SK-N-SH (cell line): ENCODE measurements around the gene AUTS2. TPM values are rescaled to one million over a fixed set of nuclear protein-coding genes. Genes with fewer than 3 reads are reported as not detected.

ENCODE experiments used
- CTCF ChIA-PET: fragments of 300-600, 350-600 bp; formaldehyde crosslinking; extraction: SDS; loops from one replicate; lab custom pipeline; 2021; lab: Yijun Ruan, JAX
- POLR2A ChIA-PET: fragments of 350-600 bp; sonication (Branson Sonifier 250); formaldehyde crosslinking; extraction: SDS; loops from one replicate; lab custom pipeline; 2020; ENCODE audit warnings: antibody characterized with exemption, inconsistent platforms; lab: Yijun Ruan, JAX
- DNase-seq: peaks from one replicate; pipeline ENCODE4 v3.0.0; 2012
- H2AFZ ChIP-seq: fragments of 200-600 bp; sonication (generic); 2 replicates; pipeline ENCODE4 v1.8.1; 2016; ENCODE audit warnings: antibody characterized with exemption, mild to moderate bottlenecking, low read depth
- H3F3A ChIP-seq: fragments of 200-600 bp; sonication (generic); replicated peaks from 2 replicates; pipeline ENCODE3; 2016; ENCODE audit warnings: antibody characterized with exemption, mild to moderate bottlenecking; ENCODE audit not compliant: insufficient read depth
- H3K27ac ChIP-seq, 2 experiments: fragments of 200-500 bp in 1 of 2; fragments of 200-600 bp in 1 of 2; sonication (Bioruptor generic) in 1 of 2; sonication (generic), shearing (Covaris generic) in 1 of 2; 2 replicates each; pipeline versions ENCODE4 v1.5.1 to v1.6.1; 2014 to 2016; ENCODE audit warnings: low read depth in 2 of 2, inconsistent platforms in 1 of 2, low read length in 1 of 2, mild to moderate bottlenecking in 1 of 2, mixed read lengths in 1 of 2
- H3K27me3 ChIP-seq: fragments of 200-600 bp; sonication (generic), shearing (Covaris generic); 2 replicates; pipeline ENCODE4 v1.6.1; 2016; ENCODE audit warnings: mixed run types; ENCODE audit not compliant: insufficient read depth
- H3K36me3 ChIP-seq, 2 experiments: fragments of 200-500 bp in 1 of 2; fragments of 200-600 bp in 1 of 2; sonication (Bioruptor generic) in 1 of 2; sonication (generic) in 1 of 2; replicated peaks in 1 of 2; 2 replicates each; pipeline versions ENCODE3 to v1.5.1; 2014 to 2016; ENCODE audit warnings: low read length in 1 of 2, mild to moderate bottlenecking in 1 of 2; ENCODE audit not compliant: insufficient read depth in 2 of 2, control insufficient read depth in 1 of 2
- H3K4me1 ChIP-seq, 2 experiments: fragments of 200-500 bp in 1 of 2; fragments of 200-600 bp in 1 of 2; sonication (Bioruptor generic) in 1 of 2; sonication (generic), shearing (Covaris generic) in 1 of 2; 2 replicates each; pipeline versions ENCODE4 v1.5.1 to v1.6.1; 2014 to 2016; ENCODE audit warnings: low read depth in 1 of 2, low read length in 1 of 2, mixed run types in 1 of 2; ENCODE audit not compliant: insufficient read depth in 2 of 2, control insufficient read depth in 1 of 2
- H3K4me2 ChIP-seq: fragments of 200-600 bp; sonication (generic), shearing (Covaris generic); 2 replicates; pipeline ENCODE4 v1.6.1; 2017; ENCODE audit warnings: mixed run types
- H3K4me3 ChIP-seq, 2 experiments: fragments of 200-500 bp in 1 of 2; fragments of 200-600 bp in 1 of 2; sonication (Bioruptor generic) in 1 of 2; sonication (generic), shearing (Covaris generic) in 1 of 2; 2 replicates each; pipeline versions ENCODE4 v1.5.1 to v1.8.1; 2014 to 2016; ENCODE audit warnings: low read depth in 2 of 2, inconsistent platforms in 1 of 2, low read length in 1 of 2, mild to moderate bottlenecking in 1 of 2, mixed read lengths in 1 of 2, moderate library complexity in 1 of 2
- H3K79me2 ChIP-seq: fragments of 200-600 bp; sonication (generic); 2 replicates; pipeline ENCODE4 v1.8.1; 2017; ENCODE audit warnings: mild to moderate bottlenecking; ENCODE audit not compliant: insufficient read depth
- H3K9ac ChIP-seq: fragments of 200-600 bp; sonication (generic); 2 replicates; pipeline ENCODE4 v1.6.1; 2017; ENCODE audit warnings: mixed run types
- H3K9me2 ChIP-seq: fragments of 200-600 bp; sonication (generic); 2 replicates; pipeline ENCODE4 v1.6.1; 2017; ENCODE audit warnings: mixed run types
- H3K9me3 ChIP-seq: fragments of 200-600 bp; sonication (generic); 2 replicates; pipeline ENCODE4 v1.6.1; 2017; ENCODE audit warnings: mixed run types, mild to moderate bottlenecking, moderate library complexity
- H4K20me1 ChIP-seq: fragments of 200-600 bp; sonication (generic); 2 replicates; pipeline ENCODE4 v1.6.1; 2017; ENCODE audit warnings: mild to moderate bottlenecking, mixed run types; ENCODE audit not compliant: insufficient read depth
- ELF1 ChIP-seq: IDR thresholded peaks from 2 replicates; pipeline ENCODE4 v1.4.0; 2012
- EP300 ChIP-seq, 2 experiments: IDR thresholded peaks; 2 replicates each; pipeline versions ENCODE4 v1.4.0 to v1.6.1; 2012; ENCODE audit warnings: borderline replicate concordance in 1 of 2, low read depth in 1 of 2, low read length in 1 of 2
- EZH2phosphoT487 ChIP-seq: fragments of 200-600 bp; sonication (generic); IDR thresholded peaks from 2 replicates; pipeline ENCODE4 v1.6.1; 2017; ENCODE audit warnings: low read depth, mixed run types, mild to moderate bottlenecking, antibody characterized with exemption, moderate library complexity, borderline replicate concordance
- MXI1 ChIP-seq: IDR thresholded peaks from 2 replicates; pipeline ENCODE4 v1.6.1; 2012; ENCODE audit warnings: mild to moderate bottlenecking, low read depth, low read length, improper control_type of control experiment
- NFIC ChIP-seq: IDR thresholded peaks from 2 replicates; pipeline ENCODE4 v1.4.0; 2012; ENCODE audit warnings: borderline replicate concordance
- RCOR1 ChIP-seq: fragments of 150-350 bp; IDR thresholded peaks from 2 replicates; pipeline ENCODE4 v1.6.1; 2017; ENCODE audit warnings: antibody characterized with exemption, low read length
- RFX5 ChIP-seq: IDR thresholded peaks from 2 replicates; pipeline ENCODE4 v1.6.1; 2012; ENCODE audit warnings: mild to moderate bottlenecking, improper control_type of control experiment, low read length
- RXRA ChIP-seq: IDR thresholded peaks from 2 replicates; pipeline ENCODE4 v1.4.0; 2012; ENCODE audit warnings: low read depth, mild to moderate bottlenecking, borderline replicate concordance
- TCF12 ChIP-seq: IDR thresholded peaks from 2 replicates; pipeline ENCODE4 v1.4.0; 2012
- TEAD4 ChIP-seq: IDR thresholded peaks from 2 replicates; pipeline ENCODE4 v1.4.0; 2012; ENCODE audit warnings: mild to moderate bottlenecking, borderline replicate concordance; ENCODE audit not compliant: insufficient read depth
- YY1 ChIP-seq: IDR thresholded peaks from 2 replicates; pipeline ENCODE4 v1.4.0; 2012; ENCODE audit warnings: low read depth, mild to moderate bottlenecking
- WGBS: methylation state at CpG from one replicate; pipeline ENCODE4 v1.1.6; 2017; ENCODE audit warnings: low lambda C conversion rate; 5-methylcytosine and 5-hydroxymethylcytosine counted together
- polyA plus RNA-seq, 3 experiments: library from polyadenylated mRNA; depleted of rRNA; stranded (reverse); fragments of >200 nt; gene quantifications; 2 replicates each; pipeline ENCODE4 v1.2.3, GENCODE V29; 2012
- TF ChIP-seq, protein P1 (sequence below): fragments of 150-350 bp; IDR thresholded peaks from 2 replicates; pipeline ENCODE4 v1.6.1; 2017; ENCODE audit warnings: antibody characterized with exemption, low read length, low read depth, borderline replicate concordance

Gene AUTS2
- polyA plus RNA-seq, 1 of the 3 experiments (the other 2 are of a cell fraction) = 15.6 TPM

DNA sequence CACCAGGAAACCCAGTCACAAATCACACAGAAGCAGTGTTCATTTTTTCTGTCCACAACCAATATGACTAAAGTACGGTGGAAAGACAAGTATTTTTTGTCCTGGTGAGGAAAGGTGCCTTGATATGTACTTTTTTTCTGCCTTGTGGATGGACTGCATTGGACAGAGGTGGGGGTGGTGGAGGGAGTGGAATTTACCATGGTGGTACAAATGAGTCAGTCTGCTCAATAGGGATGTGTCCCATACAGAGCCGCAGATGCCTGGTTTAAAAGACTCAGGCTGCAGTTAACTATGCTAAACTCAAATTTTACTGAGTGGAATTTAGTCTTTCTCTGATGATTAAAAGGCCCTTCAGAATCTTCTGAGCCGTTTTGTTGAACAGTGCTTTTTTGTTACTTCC lies 859.2 kb downstream of the AUTS2 start:
- TF ChIP-seq MXI1 (no peak), TEAD4 (no peak), RFX5 (no peak), NFIC (no peak), RCOR1 (no peak), ELF1 (no peak), TCF12 (no peak), YY1 (no peak)
- TF ChIP-seq, protein P1, sequence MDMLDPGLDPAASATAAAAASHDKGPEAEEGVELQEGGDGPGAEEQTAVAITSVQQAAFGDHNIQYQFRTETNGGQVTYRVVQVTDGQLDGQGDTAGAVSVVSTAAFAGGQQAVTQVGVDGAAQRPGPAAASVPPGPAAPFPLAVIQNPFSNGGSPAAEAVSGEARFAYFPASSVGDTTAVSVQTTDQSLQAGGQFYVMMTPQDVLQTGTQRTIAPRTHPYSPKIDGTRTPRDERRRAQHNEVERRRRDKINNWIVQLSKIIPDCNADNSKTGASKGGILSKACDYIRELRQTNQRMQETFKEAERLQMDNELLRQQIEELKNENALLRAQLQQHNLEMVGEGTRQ = no peak
- TF ChIP-seq, all 33 proteins: peak for 0
- ChIA-PET POLR2A (no interaction called here), CTCF (interaction anchor here (1.0 to 1.1 kb wide), 2 partner anchors 15 to 49 kb away, joined by 3 read pairs; no protein-coding TSS in a partner anchor)
- Histone ChIP-seq H3K9me3 (no peaks in the 10 kb centered on the region), H3K79me2 (no peaks in the 10 kb centered on the region), H3K9ac (no peak overlapping the region), H3K4me2 (no peak overlapping the region), H3F3A (no peaks in the 10 kb centered on the region), H3K4me3 (no peak overlapping the region), H3K27ac (no peak overlapping the region), H4K20me1 (no peaks in the 10 kb centered on the region), H3K36me3 (no peaks in the 10 kb centered on the region), H2AFZ (no peak overlapping the region), H3K9me2 (no peaks in the 10 kb centered on the region), H3K27me3 (no peaks in the 10 kb centered on the region), H3K4me1 (peaks cover 0 to 30% of the 10 kb centered on the region in 2 experiments; a peak in 2 of 4 replicates)
- no peak for DNase-seq
- 82% methylated on average over 3 of the region's 3 CpGs for whole genome bisulfite sequencing

DNA sequence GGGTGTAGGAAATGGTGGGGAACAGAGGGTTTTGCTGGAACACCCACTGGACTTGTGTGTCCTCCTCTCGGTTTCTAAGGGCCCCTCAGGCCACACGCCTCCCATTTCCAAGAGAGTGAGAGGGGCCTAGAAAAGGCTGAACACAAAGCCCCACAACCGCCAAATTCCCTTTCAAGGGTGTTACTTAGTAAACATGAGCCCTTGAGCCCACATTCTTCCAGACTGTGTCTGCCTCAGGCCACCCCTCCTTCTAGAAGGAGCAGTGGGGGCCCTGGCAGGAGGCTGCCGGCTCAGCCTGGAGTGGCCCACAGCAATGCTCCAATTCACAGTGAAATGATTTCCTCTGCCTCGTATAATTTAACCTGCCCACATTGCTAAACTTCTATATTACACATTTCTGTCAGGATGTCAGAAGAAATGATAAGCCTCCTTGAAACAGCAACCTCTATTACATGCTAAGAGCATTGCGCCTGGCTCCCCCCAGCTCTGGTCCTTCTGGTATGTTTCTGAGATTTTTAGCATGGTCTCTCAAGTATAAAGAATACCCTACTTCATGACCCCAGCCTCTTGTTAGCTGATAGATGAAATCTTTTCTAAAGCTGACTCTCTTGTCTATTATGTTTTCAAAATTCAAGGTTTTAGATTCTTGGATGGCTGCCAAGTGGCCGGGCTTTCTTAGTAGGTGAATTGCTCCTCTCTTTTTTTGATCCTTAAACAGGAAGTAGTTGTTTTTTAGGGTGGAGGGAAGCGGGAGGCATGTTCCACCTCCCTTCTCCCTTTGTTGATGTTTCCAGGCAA lies 859.8 kb downstream of the AUTS2 start:
- no peak overlapping the region for H3K4me2 ChIP-seq
- H3K9ac ChIP-seq = no peak overlapping the region
- no peaks in the 10 kb centered on the region for H3K36me3 ChIP-seq
- H3K9me3 ChIP-seq = no peaks in the 10 kb centered on the region
- H2AFZ ChIP-seq = no peak overlapping the region
- no peak overlapping the region for H3K27ac ChIP-seq
- DNase-seq = no peak
- no peak overlapping the region for H3K4me3 ChIP-seq
- POLR2A ChIA-PET = no interaction called here
- no peaks in the 10 kb centered on the region for H3K9me2 ChIP-seq
- H3K27me3 ChIP-seq = no peaks in the 10 kb centered on the region
- H3K4me1 ChIP-seq = peaks cover 0 to 30% of the 10 kb centered on the region in 2 experiments; a peak in 2 of 4 replicates
- no peaks in the 10 kb centered on the region for H3F3A ChIP-seq
- no peaks in the 10 kb centered on the region for H4K20me1 ChIP-seq
- no peaks in the 10 kb centered on the region for H3K79me2 ChIP-seq
- CTCF ChIA-PET = interaction anchor here (1.0 to 1.1 kb wide), 3 partner anchors 14 to 48 kb away, joined by 3 read pairs; no protein-coding TSS in a partner anchor
- WGBS = 82% methylated on average over 8 of the region's 8 CpGs
- TF ChIP-seq EZH2phosphoT487 (no peak), EP300 (IDR thresholded peaks at IDR 0.05; ENCODE audit: borderline replicate concordance in 1 of 2, low read depth in 1 of 2, low read length in 1 of 2) (no peak), NFIC (peak; percentile 28; the same call in 1 of the 2 replicates), RXRA (no peak)
